A673 (cell line): Measurements from ENCODE around the gene PRODH. TPM values are rescaled to one million over a fixed set of nuclear protein-coding genes. Genes with fewer than 3 reads are reported as not detected.
"Not testable (repeated sequence)": the region's sequence is repeated elsewhere in the genome, so short reads cannot be mapped to it uniquely, and the experiment has no call there.

ENCODE experiments used
- BruUV-seq: library from RNA; stranded (reverse); fragments of 400-500 nt; replicated peaks from 2 replicates; lab custom pipeline; 2021; lab: Mats Ljungman, UMichigan
- CTCF ChIA-PET: fragments of 300-600 bp; sonication (Branson Sonifier 250); formaldehyde crosslinking; loops from one replicate; lab custom pipeline; 2022; ENCODE audit warnings: antibody characterized with exemption; lab: Charles Lee
- POLR2A ChIA-PET: fragments of 300-600 bp; sonication (Branson Sonifier 250); formaldehyde crosslinking; loops from one replicate; lab custom pipeline; 2022; ENCODE audit warnings: antibody characterized with exemption; ENCODE audit not compliant: low non-redundant PET; lab: Charles Lee
- DNase-seq: peaks from one replicate; pipeline ENCODE4 v3.0.0-alpha.2; 2015; ENCODE audit warnings: low spot score
- H3K27ac ChIP-seq: fragments of 200-600 bp; sonication (generic); 2 replicates; pipeline ENCODE4 v1.5.1; 2016; ENCODE audit warnings: mixed run types, low read depth, mild to moderate bottlenecking, mixed read lengths, antibody characterized with exemption, low read length; ENCODE audit not compliant: poor library complexity, severe bottlenecking
- H3K27me3 ChIP-seq: fragments of 200-600 bp; sonication (generic); replicated peaks from 2 replicates; pipeline ENCODE4 v1.6.1; 2017; ENCODE audit warnings: mixed run types, low read depth, mild to moderate bottlenecking, mixed read lengths, antibody characterized with exemption, low read length; ENCODE audit not compliant: insufficient read depth, poor library complexity
- H3K36me3 ChIP-seq: fragments of 200-600 bp; sonication (generic); 2 replicates; pipeline ENCODE4 v1.6.1; 2016; ENCODE audit warnings: mixed run types, mild to moderate bottlenecking, mixed read lengths, antibody characterized with exemption, low read length; ENCODE audit not compliant: insufficient read depth, poor library complexity, severe bottlenecking
- H3K4me1 ChIP-seq: fragments of 200-600 bp; sonication (generic); 2 replicates; pipeline ENCODE4 v1.6.1; 2017; ENCODE audit warnings: mixed run types, mild to moderate bottlenecking, mixed read lengths, antibody characterized with exemption, low read length; ENCODE audit not compliant: insufficient read depth, poor library complexity, severe bottlenecking
- H3K4me3 ChIP-seq: fragments of 200-600 bp; sonication (generic); 2 replicates; pipeline ENCODE4 v1.5.1; 2016; ENCODE audit warnings: low read depth, mixed run types, mild to moderate bottlenecking, mixed read lengths, low read length; ENCODE audit not compliant: poor library complexity, severe bottlenecking
- H3K9me3 ChIP-seq: fragments of 200-600 bp; sonication (generic); 2 replicates; pipeline ENCODE4 v1.6.1; 2016; ENCODE audit warnings: mixed run types, low read depth, mild to moderate bottlenecking, mixed read lengths, antibody characterized with exemption, low read length; ENCODE audit not compliant: poor library complexity, severe bottlenecking
- EZH2 ChIP-seq: fragments of 200-600 bp; sonication (generic); IDR thresholded peaks from 2 replicates; pipeline ENCODE4 v1.6.1; 2017; ENCODE audit warnings: borderline replicate concordance, low read depth, mild to moderate bottlenecking, mixed read lengths, antibody characterized with exemption, low read length; ENCODE audit not compliant: poor library complexity, severe bottlenecking
- intact Hi-C: fragments of 100-400 bp; cut with micrococcal nuclease; formaldehyde crosslinking; loops from one replicate; pipeline ENCODE4 v1.10.0; 2022; ENCODE audit not compliant: unreplicated experiment
- total RNA-seq: library from RNA; stranded (reverse); gene quantifications from 2 replicates; pipeline ENCODE4 v1.2.3, GENCODE V29; 2021
- TF ChIP-seq, protein P1 (sequence below): fragments of 300-800, 200-600 bp; sonication (generic); conservative IDR thresholded peaks from 2 replicates; pipeline ENCODE4 v1.5.1; 2017; ENCODE audit warnings: low read depth, mild to moderate bottlenecking, antibody characterized with exemption, low read length, moderate library complexity, mixed read lengths

The PRODH gene
- total RNA-seq, 1 experiment from 2014 or later, result 10.9 TPM

DNA sequence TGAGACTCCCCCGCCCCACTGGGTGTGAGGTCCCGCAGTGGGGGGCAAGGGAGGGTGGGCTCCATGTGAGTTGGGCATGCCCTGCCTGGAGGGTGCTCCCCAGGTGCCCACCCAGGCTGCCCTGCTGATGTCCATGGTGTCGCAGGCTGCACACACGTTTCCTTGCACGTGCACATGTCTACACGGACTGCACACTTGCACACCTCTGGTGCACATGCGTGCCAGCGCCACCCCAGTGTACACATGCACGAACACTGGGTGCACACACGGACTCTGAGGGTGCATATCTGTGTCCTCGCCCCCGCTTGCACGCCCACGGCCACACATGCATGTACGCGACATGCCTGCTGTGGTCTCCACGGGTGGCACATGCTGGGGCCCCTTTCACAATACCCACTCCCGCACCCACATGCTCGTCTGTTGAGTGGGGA lies 35.2 kb upstream of the PRODH start:
- TF ChIP-seq, protein P1, sequence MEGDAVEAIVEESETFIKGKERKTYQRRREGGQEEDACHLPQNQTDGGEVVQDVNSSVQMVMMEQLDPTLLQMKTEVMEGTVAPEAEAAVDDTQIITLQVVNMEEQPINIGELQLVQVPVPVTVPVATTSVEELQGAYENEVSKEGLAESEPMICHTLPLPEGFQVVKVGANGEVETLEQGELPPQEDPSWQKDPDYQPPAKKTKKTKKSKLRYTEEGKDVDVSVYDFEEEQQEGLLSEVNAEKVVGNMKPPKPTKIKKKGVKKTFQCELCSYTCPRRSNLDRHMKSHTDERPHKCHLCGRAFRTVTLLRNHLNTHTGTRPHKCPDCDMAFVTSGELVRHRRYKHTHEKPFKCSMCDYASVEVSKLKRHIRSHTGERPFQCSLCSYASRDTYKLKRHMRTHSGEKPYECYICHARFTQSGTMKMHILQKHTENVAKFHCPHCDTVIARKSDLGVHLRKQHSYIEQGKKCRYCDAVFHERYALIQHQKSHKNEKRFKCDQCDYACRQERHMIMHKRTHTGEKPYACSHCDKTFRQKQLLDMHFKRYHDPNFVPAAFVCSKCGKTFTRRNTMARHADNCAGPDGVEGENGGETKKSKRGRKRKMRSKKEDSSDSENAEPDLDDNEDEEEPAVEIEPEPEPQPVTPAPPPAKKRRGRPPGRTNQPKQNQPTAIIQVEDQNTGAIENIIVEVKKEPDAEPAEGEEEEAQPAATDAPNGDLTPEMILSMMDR, result no peak
- intact Hi-C loops, result no loop called here
- Histone ChIP-seq H3K4me1 (no peaks in the 10 kb centered on the region), H3K27me3 (no peaks in the 10 kb centered on the region), H3K4me3 (peak overlapping the region; percentile 64), H3K27ac (no peak overlapping the region), H3K36me3 (no peaks in the 10 kb centered on the region), H3K9me3 (no peaks in the 10 kb centered on the region)
- CTCF ChIA-PET, result no interaction called here
- no TSS peak for BruUV-seq
- no peak for DNase-seq
- POLR2A ChIA-PET, result no interaction called here

DNA sequence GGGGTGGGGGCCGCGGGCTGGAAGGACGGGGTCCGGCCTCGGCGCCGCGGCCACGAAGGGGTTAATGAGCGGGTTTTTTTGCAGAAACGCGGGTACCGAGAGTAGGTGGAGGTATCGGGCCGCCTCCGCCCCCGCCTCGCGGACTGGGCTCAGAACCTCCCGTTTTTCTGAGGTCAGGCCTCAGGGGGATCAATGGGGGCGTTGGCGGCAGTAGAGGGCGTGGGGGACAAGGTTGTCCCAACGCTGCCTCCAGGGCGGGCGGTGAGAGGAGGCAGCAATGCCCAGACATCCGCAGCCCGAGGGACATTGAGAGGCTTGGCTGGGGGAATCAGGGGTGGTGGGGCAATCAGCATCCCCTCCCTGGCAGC lies 34.8 kb upstream of the PRODH start:
- intact Hi-C loops, result no loop called here
- Histone ChIP-seq H3K4me1 (no peaks in the 10 kb centered on the region), H3K4me3 (peak overlapping the region; percentile 64), H3K27ac (no peak overlapping the region), H3K9me3 (no peaks in the 10 kb centered on the region), H3K36me3 (no peaks in the 10 kb centered on the region), H3K27me3 (no peaks in the 10 kb centered on the region)
- TF ChIP-seq, protein P1, result no peak
- TF ChIP-seq EZH2, result no peak
- no peak for DNase-seq
- ChIA-PET POLR2A (no interaction called here), CTCF (no interaction called here)
- BruUV-seq, result no TSS peak

DNA sequence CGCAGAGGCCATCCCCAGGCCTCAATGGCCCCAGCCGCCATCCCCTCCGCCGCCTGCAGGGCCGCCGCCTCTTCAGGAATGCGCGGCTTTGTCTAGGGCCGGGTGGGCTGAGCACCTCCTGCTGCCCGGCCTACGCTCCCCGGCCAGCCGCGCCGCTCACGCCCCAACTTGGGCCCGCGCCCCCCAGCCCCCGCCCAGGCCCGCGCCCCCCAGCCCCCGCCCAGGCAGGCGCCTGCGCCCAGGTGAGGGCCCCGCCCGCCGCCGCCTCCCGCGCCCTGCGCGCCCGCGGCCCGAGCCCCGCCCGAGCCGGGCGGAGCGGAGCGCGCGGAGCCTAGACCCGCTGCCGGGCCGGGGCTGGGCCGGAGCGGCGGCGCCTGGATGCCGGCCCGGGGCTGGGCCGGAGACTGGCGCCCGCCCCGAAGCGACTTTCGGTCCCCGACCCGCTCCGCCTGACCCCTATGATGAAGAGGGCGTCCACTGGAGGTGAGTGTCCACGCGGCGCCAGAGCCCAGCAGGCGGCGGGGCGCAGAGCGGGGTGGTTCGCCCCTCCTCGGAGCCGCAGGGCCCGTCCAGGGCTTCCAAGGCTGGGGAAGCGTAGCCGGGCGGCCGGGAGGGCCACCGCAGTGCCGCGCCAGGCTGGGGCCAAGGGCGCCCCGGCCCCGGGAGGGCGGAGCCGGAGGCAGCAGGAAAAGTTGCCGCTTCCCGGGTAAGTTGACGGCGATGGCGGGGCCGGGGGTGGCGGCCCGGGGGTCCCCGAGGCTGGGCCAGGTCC lies 34.3 kb upstream of the PRODH start:
- POLR2A ChIA-PET, result no interaction called here
- TF ChIP-seq, protein P1, result 0 out of 2 replicates have a peak, but pooled peaks have one; percentile 8
- TF ChIP-seq EZH2, result no peak
- Histone ChIP-seq H3K4me3 (peak overlapping the region; percentile 64), H3K9me3 (no peaks in the 10 kb centered on the region), H3K4me1 (no peaks in the 10 kb centered on the region), H3K27ac (peak overlapping the region; percentile 64), H3K36me3 (no peaks in the 10 kb centered on the region), H3K27me3 (no peaks in the 10 kb centered on the region)
- intact Hi-C loops, result no loop called here
- CTCF ChIA-PET, result no interaction called here
- BruUV-seq, result no TSS peak
- DNase-seq, result peak; percentile 54

DNA sequence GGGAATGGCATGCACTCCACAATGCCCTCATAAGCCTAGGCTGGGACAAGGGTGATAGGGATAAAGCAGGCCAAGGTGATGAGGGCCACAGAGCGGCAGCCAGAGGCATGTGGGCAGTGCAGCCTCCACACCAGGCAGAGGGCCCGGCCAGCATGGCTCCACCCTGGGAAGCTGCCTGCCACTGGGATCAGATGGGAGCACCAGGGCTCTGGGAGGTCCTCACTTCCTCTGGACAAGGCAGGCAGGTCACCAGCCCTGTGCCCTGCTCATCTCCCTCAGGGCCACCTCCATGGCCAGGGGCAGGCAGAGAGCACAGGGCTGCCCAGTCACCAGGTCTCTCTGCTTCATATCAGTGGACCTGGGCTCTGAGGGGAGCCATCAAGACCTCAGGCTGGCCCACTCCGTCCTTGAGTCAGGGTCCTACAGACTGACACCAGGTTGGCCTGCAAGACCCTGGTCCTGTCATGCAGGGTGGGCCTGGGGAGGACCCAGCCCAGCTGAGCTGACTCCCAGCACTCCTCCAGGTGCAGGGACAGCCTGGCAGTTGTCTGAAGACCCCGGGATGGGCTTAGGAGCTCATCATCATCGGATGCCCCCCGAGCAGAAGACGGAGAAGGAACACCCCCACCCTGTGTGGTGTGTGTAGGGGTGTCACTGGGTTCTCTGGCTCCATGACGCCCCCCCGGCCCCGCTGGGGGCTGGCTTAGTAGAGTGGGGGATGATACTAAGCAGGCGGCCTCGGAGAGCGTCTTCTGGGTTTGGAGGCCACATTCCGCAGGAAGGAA lies 33.3 kb upstream of the PRODH start:
- H3K4me3 ChIP-seq, H3K4me1 ChIP-seq, H3K36me3 ChIP-seq, H3K27me3 ChIP-seq, BruUV-seq, CTCF ChIA-PET, intact Hi-C loops, DNase-seq, POLR2A ChIA-PET, H3K9me3 ChIP-seq, H3K27ac ChIP-seq: not testable (repeated sequence)
